H1 (cell line): ENCODE data around the gene TLE5. TPM values are rescaled to one million over a fixed set of nuclear protein-coding genes. Genes with fewer than 3 reads are reported as not detected.
A peak's percentile ranks its signal among the peaks of the same experiment; 100 is the strongest.

Source experiments
- CTCF ChIA-PET: fragments of 300-600 bp; sonication (Branson Sonifier 250); formaldehyde crosslinking; loops from one replicate; lab custom pipeline; 2021; ENCODE audit not compliant: partially characterized antibody; lab: Charles Lee
- POLR2A ChIA-PET: fragments of 300-600 bp; sonication (Branson Sonifier 250); formaldehyde crosslinking; loops from one replicate; lab custom pipeline; 2021; ENCODE audit warnings: inconsistent platforms; ENCODE audit not compliant: partially characterized antibody; lab: Charles Lee
- DNase-seq, 2 experiments: peaks; one replicate each; pipeline versions ENCODE4 v3.0.0 to v3.0.0-alpha.2; 2010 to 2022; ENCODE audit warnings: low spot score in 2 of 2, low read depth in 1 of 2, mixed read lengths in 1 of 2
- FAIRE-seq: peaks from 2 replicates; lab custom pipeline; 2011; peaks lifted over from hg19 to GRCh38; lab: Jason Lieb, UNC
- H2AFZ ChIP-seq: 2 replicates; pipeline ENCODE4 v1.8.1; 2012; ENCODE audit warnings: low read length, inconsistent platforms
- H2AK5ac ChIP-seq: 2 replicates; pipeline ENCODE4 v1.6.1; 2013; ENCODE audit warnings: low read depth, low read length
- H2BK120ac ChIP-seq: replicated peaks from 2 replicates; pipeline ENCODE3; 2013; ENCODE audit warnings: low read depth, low read length, inconsistent platforms
- H2BK12ac ChIP-seq: 2 replicates; pipeline ENCODE4 v1.6.1; 2013; ENCODE audit warnings: low read depth, low read length
- H2BK15ac ChIP-seq: 2 replicates; pipeline ENCODE4 v1.6.1; 2013; ENCODE audit warnings: low read length
- H2BK20ac ChIP-seq: 2 replicates; pipeline ENCODE4 v1.6.1; 2013; ENCODE audit warnings: low read length
- H2BK5ac ChIP-seq: 2 replicates; pipeline ENCODE4 v1.6.1; 2013; ENCODE audit warnings: low read depth, low read length
- H3K14ac ChIP-seq: 2 replicates; pipeline ENCODE4 v1.6.1; 2013; ENCODE audit warnings: inconsistent platforms; ENCODE audit not compliant: insufficient read length
- H3K18ac ChIP-seq: 2 replicates; pipeline ENCODE4 v1.6.1; 2013; ENCODE audit warnings: low read length; ENCODE audit errors: extremely low read depth
- H3K23ac ChIP-seq: 2 replicates; pipeline ENCODE4 v1.6.1; 2013; ENCODE audit warnings: inconsistent platforms; ENCODE audit not compliant: insufficient read length
- H3K23me2 ChIP-seq: 2 replicates; pipeline ENCODE4 v1.6.1; 2013; ENCODE audit warnings: low read depth, low read length
- H3K27ac ChIP-seq: 2 replicates; pipeline ENCODE4 v1.6.1; 2011; ENCODE audit warnings: low read depth, low read length, inconsistent platforms
- H3K27me3 ChIP-seq, 4 experiments: replicated peaks in 1 of 4; 1 replicate in 1 of 4; 2 replicates in 3 of 4; pipeline versions ENCODE4 v1.6.1 to v1.8.1; 2011 to 2013; ENCODE audit warnings: low read length in 3 of 4, mild to moderate bottlenecking in 3 of 4, inconsistent platforms in 2 of 4, mixed read lengths in 2 of 4, moderate library complexity in 1 of 4; ENCODE audit not compliant: control insufficient read depth in 3 of 4, insufficient read depth in 3 of 4; ENCODE audit errors: extremely low read depth in 1 of 4
- H3K36me3 ChIP-seq, 4 experiments: 2 replicates each; pipeline versions ENCODE4 v1.6.1 to v1.8.1; 2011 to 2013; ENCODE audit warnings: mild to moderate bottlenecking in 4 of 4, low read length in 3 of 4, moderate library complexity in 2 of 4, control low read depth in 1 of 4, inconsistent platforms in 1 of 4; ENCODE audit not compliant: insufficient read depth in 4 of 4, control insufficient read depth in 2 of 4
- H3K4ac ChIP-seq: replicated peaks from 2 replicates; pipeline ENCODE3; 2013; ENCODE audit warnings: low read length, low read depth, mixed read lengths, inconsistent platforms; ENCODE audit not compliant: insufficient read length
- H3K4me1 ChIP-seq, 4 experiments: replicated peaks in 1 of 4; 1 replicate in 1 of 4; 2 replicates in 3 of 4; pipeline versions ENCODE4 v1.6.1 to v1.8.1; 2011 to 2013; ENCODE audit warnings: low read length in 3 of 4, inconsistent platforms in 2 of 4, mixed read lengths in 1 of 4; ENCODE audit not compliant: insufficient read depth in 4 of 4, control insufficient read depth in 3 of 4
- H3K4me2 ChIP-seq, 2 experiments: 2 replicates each; pipeline versions ENCODE4 v1.6.1 to v1.8.1; 2011 to 2013; ENCODE audit warnings: low read depth in 2 of 2, low read length in 2 of 2, control low read depth in 1 of 2, inconsistent platforms in 1 of 2, mild to moderate bottlenecking in 1 of 2; ENCODE audit not compliant: insufficient read depth in 1 of 2
- H3K4me3 ChIP-seq, 4 experiments: fragments of 200-600, 300-600 bp in 1 of 4; sonication (generic), shearing (Covaris generic), sonication (Bioruptor Twin) in 1 of 4; 2 replicates each; pipeline versions ENCODE4 v1.5.1 to v1.8.1; 2011 to 2016; ENCODE audit warnings: low read length in 4 of 4, low read depth in 3 of 4, control low read depth in 2 of 4, inconsistent platforms in 2 of 4, mild to moderate bottlenecking in 2 of 4, mixed read lengths in 1 of 4, moderate library complexity in 1 of 4; ENCODE audit not compliant: insufficient read depth in 2 of 4; ENCODE audit errors: extremely low read depth in 1 of 4
- H3K56ac ChIP-seq: replicated peaks from 2 replicates; pipeline ENCODE3; 2013; ENCODE audit warnings: low read depth, mild to moderate bottlenecking, mixed read lengths, low read length, inconsistent platforms; ENCODE audit not compliant: insufficient read length
- H3K79me1 ChIP-seq: 2 replicates; pipeline ENCODE4 v1.6.1; 2013; ENCODE audit warnings: low read depth, low read length, control low read depth
- H3K79me2 ChIP-seq, 2 experiments: 2 replicates each; pipeline versions ENCODE4 v1.6.1 to v1.8.1; 2012 to 2013; ENCODE audit warnings: low read length in 2 of 2, mild to moderate bottlenecking in 2 of 2, inconsistent platforms in 1 of 2; ENCODE audit not compliant: insufficient read depth in 2 of 2, control insufficient read depth in 1 of 2
- H3K9ac ChIP-seq, 4 experiments: replicated peaks in 1 of 4; 1 replicate in 1 of 4; 2 replicates in 3 of 4; pipeline versions ENCODE4 v1.6.1 to v1.8.1; 2011 to 2013; ENCODE audit warnings: low read depth in 3 of 4, low read length in 3 of 4, control low read depth in 2 of 4, mild to moderate bottlenecking in 2 of 4, moderate library complexity in 2 of 4, inconsistent platforms in 1 of 4; ENCODE audit errors: extremely low read depth in 1 of 4
- H3K9me3 ChIP-seq, 2 experiments: 2 replicates each; pipeline versions ENCODE4 v1.6.1 to v1.8.1; 2012 to 2013; ENCODE audit warnings: mild to moderate bottlenecking in 2 of 2, moderate library complexity in 2 of 2, control low read depth in 1 of 2, inconsistent platforms in 1 of 2, low read depth in 1 of 2, low read length in 1 of 2, mixed read lengths in 1 of 2; ENCODE audit not compliant: insufficient read depth in 2 of 2
- H4K20me1 ChIP-seq, 2 experiments: replicated peaks in 1 of 2; 2 replicates each; pipeline versions ENCODE3 to v1.8.1; 2011 to 2013; ENCODE audit warnings: inconsistent platforms in 2 of 2, low read length in 2 of 2, mild to moderate bottlenecking in 1 of 2; ENCODE audit not compliant: insufficient read depth in 2 of 2, control insufficient read depth in 1 of 2
- H4K5ac ChIP-seq: 2 replicates; pipeline ENCODE4 v1.6.1; 2013; ENCODE audit warnings: low read length, low read depth, mixed read lengths, inconsistent platforms; ENCODE audit not compliant: insufficient read length
- H4K8ac ChIP-seq: 2 replicates; pipeline ENCODE4 v1.8.0; 2013; ENCODE audit warnings: mild to moderate bottlenecking, moderate library complexity, low read length, inconsistent platforms; ENCODE audit not compliant: insufficient read depth; ENCODE audit errors: extremely low read depth
- H4K91ac ChIP-seq: replicated peaks from 2 replicates; pipeline ENCODE3; 2013; ENCODE audit warnings: low read length, mixed read lengths, inconsistent platforms; ENCODE audit not compliant: insufficient read length
- FOSL1 ChIP-seq: IDR thresholded peaks from 2 replicates; pipeline ENCODE4 v1.6.1; 2011; ENCODE audit warnings: mild to moderate bottlenecking, low read depth, low read length, moderate library complexity; ENCODE audit not compliant: insufficient read depth
- WGBS, 2 experiments: shearing (Covaris generic) in 1 of 2; methylation state at CpG; one replicate each; pipeline versions ENCODE4 v1.1.6 to v1.1.7; 2013 to 2015; ENCODE audit warnings: low lambda C conversion rate in 2 of 2, mixed read lengths in 2 of 2, inconsistent platforms in 1 of 2, low coverage in 1 of 2, missing lambda C conversion rate in 1 of 2; ENCODE audit not compliant: insufficient replicate concordance in 2 of 2, insufficient coverage in 1 of 2, insufficient read length in 1 of 2; ENCODE audit errors: extremely low coverage in 1 of 2, missing lambda C conversion rate in 1 of 2; 5-methylcytosine and 5-hydroxymethylcytosine counted together
- polyA plus RNA-seq, 7 experiments: library from polyadenylated mRNA; depleted of rRNA in 3 of 7; stranded (reverse) in 5 of 7; unstranded in 2 of 7; fragments of >200 nt in 5 of 7; fragments of 200-250 nt in 2 of 7; gene quantifications; 1 replicate in 5 of 7; 2 replicates in 1 of 7; 4 replicates in 1 of 7; pipeline versions ENCODE4 v1.2.1 to v1.2.3, GENCODE V29; 2011 to 2013; ENCODE audit warnings: missing spikeins in 2 of 7, mixed read lengths in 2 of 7
- total RNA-seq: library from RNA; stranded (reverse); fragmentation: NEBNext Ultra II Directional; extraction: Animal tissue kit (Norgen Biotek cat#: 25700); gene quantifications from 2 replicates; pipeline ENCODE4 v1.2.1, GENCODE V29; 2021
- TF ChIP-seq, protein P1 (sequence below): IDR thresholded peaks from 2 replicates; pipeline ENCODE4 v1.6.1; 2011; ENCODE audit warnings: low read depth, mild to moderate bottlenecking, low read length; ENCODE audit not compliant: insufficient read depth

TLE5 gene
- total and polyA plus RNA-seq, 2 of the 8 experiments (the other 6 are each of a cell fraction or from before 2014, with no cell fraction given), result 187 to 285 TPM

DNA sequence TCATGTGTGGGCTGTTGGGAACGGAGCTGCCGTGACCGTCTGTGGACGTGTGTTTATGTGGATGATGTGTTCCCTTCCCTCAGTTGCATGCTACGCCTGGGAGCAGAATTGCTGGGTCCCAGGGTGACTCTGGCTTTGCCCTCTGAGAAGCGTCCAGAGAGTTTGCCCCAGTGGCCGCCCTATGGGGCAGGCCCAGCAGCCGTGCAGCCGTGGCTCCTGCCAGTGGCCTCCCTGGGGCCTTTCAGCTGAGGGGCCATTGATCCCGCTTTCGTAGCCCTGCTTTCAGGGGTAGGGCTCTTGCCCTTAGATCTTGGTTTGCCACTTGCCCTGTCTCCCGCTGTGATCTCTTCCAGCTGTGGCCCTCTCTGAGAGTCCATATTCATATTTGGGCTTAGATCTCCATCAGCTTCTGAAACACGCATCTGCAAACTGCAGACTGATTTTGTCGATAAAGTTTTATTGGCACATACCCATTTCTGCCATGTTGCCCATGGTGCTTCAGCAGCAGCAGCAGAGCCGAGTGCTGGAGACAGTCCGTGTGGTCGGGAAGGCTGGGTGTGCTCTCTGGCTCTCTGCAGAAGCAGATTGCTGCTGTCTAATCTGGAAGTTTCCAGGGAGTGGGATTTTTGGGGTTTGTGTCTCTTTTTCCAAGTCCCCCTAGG is 49.4 kb upstream of the TLE5 start:
- H2BK120ac ChIP-seq, result no peak overlapping the region
- no peak overlapping the region for H3K4ac ChIP-seq
- no peak overlapping the region for H3K56ac ChIP-seq
- H3K9me3 ChIP-seq, result no peaks in the 10 kb centered on the region
- H2AK5ac ChIP-seq, result 0 out of 2 replicates have a peak overlapping the region, but pooled peaks have one; percentile 24
- peaks cover 0 to 14% (median 10%) of the 10 kb centered on the region in 4 experiments; a peak in 5 of 7 replicates for H3K4me1 ChIP-seq
- H3K79me2 ChIP-seq, result peaks cover 0 to 18% of the 10 kb centered on the region in 2 experiments; a peak in 3 of 4 replicates
- H3K4me2 ChIP-seq, result no peak overlapping the region
- no peak overlapping the region for H2BK15ac ChIP-seq
- 92% methylated on average over 17 of the region's 17 CpGs; no CpG with 5 or more reads in 1 of the 2 experiments for WGBS, 2 experiments
- peaks cover 0 to 2% (median 0%) of the 10 kb centered on the region in 4 experiments; a peak in 1 of 7 replicates for H3K27me3 ChIP-seq
- H3K23me2 ChIP-seq, result no peaks in the 10 kb centered on the region
- H3K4me3 ChIP-seq, result no peak overlapping the region
- H4K8ac ChIP-seq, result peak overlapping the region; percentile 45
- H4K91ac ChIP-seq, result no peak overlapping the region
- H3K18ac ChIP-seq, result no peak overlapping the region
- H3K23ac ChIP-seq, result no peak overlapping the region
- H4K20me1 ChIP-seq, result peaks cover 6 to 7% of the 10 kb centered on the region in 2 experiments
- FAIRE-seq, result no peak
- H3K36me3 ChIP-seq, result no peaks in the 10 kb centered on the region
- H2BK12ac ChIP-seq, result peak overlapping the region; percentile 50; the same call in 1 of the 2 replicates
- ChIA-PET POLR2A (no interaction called here), CTCF (interaction anchor here (0.5 to 20.0 kb wide), 6 partner anchors 8 to 153 kb away, joined by 4 to 339 read pairs (median 40); no protein-coding TSS in a partner anchor)
- no peak overlapping the region for H2BK20ac ChIP-seq
- no peak overlapping the region for H3K27ac ChIP-seq
- no peak overlapping the region for H3K14ac ChIP-seq
- no peak overlapping the region for H4K5ac ChIP-seq
- no peak overlapping the region for H2AFZ ChIP-seq
- H3K9ac ChIP-seq, result no peak overlapping the region
- TF ChIP-seq FOSL1, result no peak
- TF ChIP-seq, protein P1, sequence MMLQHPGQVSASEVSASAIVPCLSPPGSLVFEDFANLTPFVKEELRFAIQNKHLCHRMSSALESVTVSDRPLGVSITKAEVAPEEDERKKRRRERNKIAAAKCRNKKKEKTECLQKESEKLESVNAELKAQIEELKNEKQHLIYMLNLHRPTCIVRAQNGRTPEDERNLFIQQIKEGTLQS, result no peak
- TF ChIP-seq, all 59 proteins: peak for 0
- Histone ChIP-seq H3K79me1 (peaks cover 6% of the 10 kb centered on the region; the same call in 1 of the 2 replicates), H2BK5ac (no peak overlapping the region)
- no peak for DNase-seq
